Measurements from ENCODE around the gene EDAR. TPM values are rescaled to one million over a fixed set of nuclear protein-coding genes. Genes with fewer than 3 reads are reported as not detected.

The EDAR gene
- polyA plus RNA-seq, 1 experiment, result not detected

DNA sequence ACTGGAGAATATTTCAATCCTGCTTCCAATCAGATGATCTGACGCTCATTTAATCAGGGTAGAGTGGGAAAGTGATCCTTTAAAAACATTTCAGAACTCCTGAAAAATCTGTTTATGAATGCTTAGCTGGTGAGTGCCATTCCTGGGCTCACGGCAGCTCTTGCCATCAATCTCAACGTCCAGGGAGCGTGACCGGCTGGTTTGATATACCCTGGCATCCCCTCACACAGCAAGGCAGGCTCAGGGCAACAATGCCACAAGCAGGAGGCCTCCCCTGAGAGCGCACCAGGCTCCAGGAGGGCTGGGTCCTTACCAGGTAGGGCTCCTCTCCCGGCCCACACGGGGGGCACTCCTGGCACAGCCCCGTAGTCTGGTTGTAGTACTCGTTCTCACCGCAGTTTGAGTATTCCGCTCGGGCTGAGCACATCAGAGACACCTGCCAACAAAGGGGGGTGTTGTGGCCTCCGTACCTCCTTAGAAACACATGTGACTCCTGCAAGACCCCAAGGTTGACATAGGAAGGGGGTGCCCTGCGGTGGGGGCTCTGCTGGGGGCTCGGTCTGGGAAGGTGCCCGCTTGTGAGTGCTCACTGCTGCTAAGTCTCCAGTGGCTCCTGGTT, 59.1 kb downstream of the EDAR start:
- Histone ChIP-seq H3K4me3 (ENCODE audit: low read depth, low read length) (no peak overlapping the region), H3K27me3 (ENCODE audit: control insufficient read depth, insufficient read depth, low read length) (peaks cover 22% of the 10 kb centered on the region), H3K36me3 (ENCODE audit: control insufficient read depth, insufficient read depth, low read length) (no peaks in the 10 kb centered on the region)
- no peak for DNase-seq (ENCODE audit: low read depth)
- ChIA-PET CTCF (interaction anchor here (1.0 to 3.5 kb wide), 7 partner anchors 9 to 581 kb away, joined by 3 to 52 read pairs (median 6); no protein-coding TSS in a partner anchor), POLR2A (no interaction called here)
- TF ChIP-seq CTCF (IDR thresholded peaks at IDR 0.05; ENCODE audit: insufficient read depth, low read depth, low read length), result no peak

DNA sequence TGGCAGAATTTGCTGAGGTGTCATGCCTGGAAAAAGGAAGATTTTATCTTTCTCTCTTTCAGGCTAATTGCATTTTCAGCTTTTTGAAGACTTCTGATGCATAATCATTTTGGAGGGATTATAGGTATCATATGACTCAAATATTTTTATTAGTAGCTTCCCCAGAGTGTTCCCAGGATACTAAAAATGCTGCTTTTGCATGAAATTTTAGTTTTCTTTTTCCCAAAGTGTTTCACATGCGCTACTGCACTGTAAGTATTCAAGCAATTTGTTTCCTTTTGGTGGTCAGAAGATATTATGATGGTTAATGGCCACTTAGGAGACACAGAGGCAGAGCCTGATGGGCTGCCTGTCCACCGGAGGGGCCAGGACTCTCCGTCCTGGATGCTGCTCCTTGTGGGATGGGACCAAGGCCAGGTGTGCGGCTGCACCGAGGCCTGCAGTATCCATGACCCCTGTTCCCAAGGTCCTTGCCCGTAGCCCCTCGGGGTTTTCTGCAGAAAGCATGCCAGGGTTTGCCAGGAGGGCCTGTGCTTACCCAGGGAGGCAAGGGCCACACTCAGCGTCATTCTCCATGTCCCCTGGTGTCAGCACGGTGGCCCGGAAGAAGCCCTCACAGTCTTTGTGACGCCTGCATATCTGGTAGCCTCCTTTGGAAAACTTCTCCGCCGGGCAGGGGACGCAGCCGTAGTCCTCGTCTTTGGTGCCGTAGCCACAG, 60.2 kb downstream of the EDAR start:
- Histone ChIP-seq H3K4me3 (ENCODE audit: low read depth, low read length) (no peak overlapping the region), H3K27me3 (ENCODE audit: control insufficient read depth, insufficient read depth, low read length) (peaks cover 21% of the 10 kb centered on the region), H3K36me3 (ENCODE audit: control insufficient read depth, insufficient read depth, low read length) (no peaks in the 10 kb centered on the region)
- no peak for DNase-seq (ENCODE audit: low read depth)
- POLR2A ChIA-PET, result no interaction called here
- no peak for TF ChIP-seq CTCF (IDR thresholded peaks at IDR 0.05; ENCODE audit: insufficient read depth, low read depth, low read length)
- CTCF ChIA-PET, result interaction anchor here (0.7 to 3.5 kb wide), 15 partner anchors 8 to 582 kb away, joined by 3 to 52 read pairs (median 4); no protein-coding TSS in a partner anchor

DNA sequence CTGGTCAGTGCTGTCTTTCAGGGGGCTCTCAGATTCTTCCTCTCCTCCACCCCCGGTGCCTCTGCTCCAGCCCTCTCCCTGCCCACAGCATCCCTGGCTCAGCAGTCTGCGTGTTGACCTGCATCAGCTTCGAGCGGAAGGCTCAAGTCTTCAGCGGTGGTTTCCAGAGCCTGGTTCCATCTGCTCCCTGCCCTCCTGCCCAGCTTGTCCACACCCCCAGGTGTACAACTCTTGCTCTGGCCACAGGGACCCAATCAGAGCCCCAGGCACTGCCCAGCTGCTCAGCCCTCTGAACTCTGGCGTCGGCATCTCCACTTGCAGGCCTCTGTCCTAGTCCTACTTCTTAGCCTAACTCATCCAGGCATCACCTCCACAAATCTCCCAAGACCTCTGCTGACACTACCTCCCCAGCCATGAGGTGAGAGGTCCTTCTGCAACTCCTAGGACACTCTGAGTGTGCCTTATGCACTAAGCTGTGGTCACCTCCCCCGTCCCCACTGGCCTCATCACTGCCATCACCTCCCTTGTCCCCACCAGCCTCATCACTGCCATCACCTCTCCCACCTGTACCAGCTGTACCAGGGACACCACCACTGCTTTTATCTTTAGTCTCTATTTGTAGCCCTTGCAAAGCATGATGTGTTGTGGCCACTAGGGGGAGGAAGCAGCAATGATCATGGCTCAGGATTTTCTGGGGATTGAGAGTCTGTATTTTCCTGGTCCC, 60.9 kb downstream of the EDAR start:
- H3K4me3 ChIP-seq (ENCODE audit: low read depth, low read length), result no peak overlapping the region
- H3K27me3 ChIP-seq (ENCODE audit: control insufficient read depth, insufficient read depth, low read length), result peaks cover 21% of the 10 kb centered on the region
- DNase-seq (ENCODE audit: low read depth), result no peak
- CTCF ChIA-PET, result interaction anchor here (0.6 to 3.5 kb wide), 18 partner anchors 12 to 786 kb away, joined by 3 to 52 read pairs (median 3); no protein-coding TSS in a partner anchor
- no peaks in the 10 kb centered on the region for H3K36me3 ChIP-seq (ENCODE audit: control insufficient read depth, insufficient read depth, low read length)
- TF ChIP-seq CTCF (IDR thresholded peaks at IDR 0.05; ENCODE audit: insufficient read depth, low read depth, low read length), result peak; percentile 90
- POLR2A ChIA-PET, result no interaction called here

GRCh38 chr2:108927405-108927804, 61.6 kb downstream of the EDAR start:
- Histone ChIP-seq H3K4me3 (ENCODE audit: low read depth, low read length) (no peak overlapping the region), H3K36me3 (ENCODE audit: control insufficient read depth, insufficient read depth, low read length) (no peaks in the 10 kb centered on the region), H3K27me3 (ENCODE audit: control insufficient read depth, insufficient read depth, low read length) (peaks cover 22% of the 10 kb centered on the region)
- no peak for TF ChIP-seq CTCF (IDR thresholded peaks at IDR 0.05; ENCODE audit: insufficient read depth, low read depth, low read length)
- no peak for DNase-seq (ENCODE audit: low read depth)
- ChIA-PET CTCF (interaction anchor here (0.6 to 3.5 kb wide), 9 partner anchors 11 to 583 kb away, joined by 3 to 52 read pairs (median 6); no protein-coding TSS in a partner anchor), POLR2A (no interaction called here)

All from BJ (cell line).